GM18909 (cell line): ENCODE measurements around the gene PKDCC.

Source experiments
- ATAC-seq: cut with Tn5 transposase; IDR thresholded peaks from one replicate; pipeline ENCODE4 v1.9.1; 2021; ENCODE audit warnings: mild to moderate bottlenecking; ENCODE audit not compliant: unreplicated experiment, poor library complexity

PKDCC gene

GRCh38 chr2:42047488-42048298, at the start of gene PKDCC:
Gene PKDCC, plus strand, starts transcription at chr2:42048021. Its CDS starts 179 bp downstream, at chr2:42048200.
- ATAC-seq = peak; percentile 56

GRCh38 chr2:41998186-41999127, 49.4 kb upstream of the PKDCC start:
- ATAC-seq = no peak

- ATAC-seq = no peak
Measured at GRCh38 chr2:41999128-41999480, 48.7 kb upstream of the PKDCC start.

GRCh38 chr2:41999592-42000281, 48.1 kb upstream of the PKDCC start:
- ATAC-seq = no peak

- no peak for ATAC-seq
Measured at GRCh38 chr2:42001711-42002201, 46.1 kb upstream of the PKDCC start.

- ATAC-seq = no peak
Measured at GRCh38 chr2:42007551-42007950, 40.3 kb upstream of the PKDCC start.

- no peak for ATAC-seq
Measured at GRCh38 chr2:42008241-42008921, 39.4 kb upstream of the PKDCC start.

GRCh38 chr2:42009657-42010580, 37.9 kb upstream of the PKDCC start:
- peak; percentile 56 for ATAC-seq

GRCh38 chr2:42010743-42011298, 37.0 kb upstream of the PKDCC start:
- no peak for ATAC-seq

GRCh38 chr2:42012137-42012536, 35.7 kb upstream of the PKDCC start:
- no peak for ATAC-seq

- ATAC-seq = no peak
Measured at GRCh38 chr2:42012651-42013050, 35.2 kb upstream of the PKDCC start.

GRCh38 chr2:42013409-42013808, 34.4 kb upstream of the PKDCC start:
- ATAC-seq = no peak

- no peak for ATAC-seq
Measured at GRCh38 chr2:42021464-42021863, 26.4 kb upstream of the PKDCC start.

GRCh38 chr2:42025151-42025582, 22.7 kb upstream of the PKDCC start:
- no peak for ATAC-seq

GRCh38 chr2:42026272-42026671, 21.5 kb upstream of the PKDCC start:
- no peak for ATAC-seq

GRCh38 chr2:42028571-42029148, 19.2 kb upstream of the PKDCC start:
- ATAC-seq = peak; percentile 78

GRCh38 chr2:42029171-42029570, 18.6 kb upstream of the PKDCC start:
- ATAC-seq = peak; percentile 22

- ATAC-seq = peak; percentile 33
Measured at GRCh38 chr2:42029639-42030199, 18.1 kb upstream of the PKDCC start.
